ENCODE measurements around the gene TSPAN10. TPM values are rescaled to one million over a fixed set of nuclear protein-coding genes. Genes with fewer than 3 reads are reported as not detected.

Gene TSPAN10
- total and polyA plus RNA-seq, 2 of the 8 experiments (the other 6 are each of a cell fraction or from before 2014, with no cell fraction given): 0.99 to 1.1 TPM

GRCh38 chr17:81593105-81593871 lies 43.7 kb upstream of the TSPAN10 start:
- Histone ChIP-seq H3K27me3 (replicated peaks in 1 of 4; ENCODE audit: control insufficient read depth in 3 of 4, extremely low read depth in 1 of 4, insufficient read depth in 3 of 4, low read length in 3 of 4) (no peaks in the 10 kb centered on the region), H2BK120ac (replicated peaks; ENCODE audit: low read depth, low read length) (no peak overlapping the region), H3K36me3 (ENCODE audit: control insufficient read depth in 2 of 4, insufficient read depth in 4 of 4, low read length in 3 of 4) (peaks cover 17 to 63% (median 37%) of the 10 kb centered on the region in 4 experiments), H2BK12ac (ENCODE audit: low read depth, low read length) (no peak overlapping the region), H3K23ac (ENCODE audit: insufficient read length) (no peak overlapping the region), H2AK5ac (ENCODE audit: low read depth, low read length) (no peak overlapping the region), H2BK15ac (ENCODE audit: low read length) (no peak overlapping the region), H3K27ac (ENCODE audit: low read depth, low read length) (no peak overlapping the region), H3K4me3 (ENCODE audit: extremely low read depth in 1 of 4, insufficient read depth in 2 of 4, low read depth in 3 of 4, low read length in 4 of 4) (no peak overlapping the region), H4K91ac (replicated peaks; ENCODE audit: insufficient read length, low read length) (no peak overlapping the region), H3K9ac (replicated peaks in 1 of 4; ENCODE audit: extremely low read depth in 1 of 4, low read depth in 3 of 4, low read length in 3 of 4) (no peak overlapping the region), H4K20me1 (replicated peaks in 1 of 2; ENCODE audit: control insufficient read depth in 1 of 2, insufficient read depth in 2 of 2, low read length in 2 of 2) (peaks cover 0 to 2% of the 10 kb centered on the region in 2 experiments), H3K79me1 (ENCODE audit: low read depth, low read length) (peaks cover 2% of the 10 kb centered on the region; the same call in 1 of the 2 replicates), H3K23me2 (ENCODE audit: low read depth, low read length) (no peaks in the 10 kb centered on the region), H3K9me3 (ENCODE audit: insufficient read depth in 2 of 2, low read depth in 1 of 2, low read length in 1 of 2) (no peaks in the 10 kb centered on the region), H4K8ac (ENCODE audit: extremely low read depth, insufficient read depth, low read length) (no peak overlapping the region), H4K5ac (ENCODE audit: insufficient read length, low read depth, low read length) (no peak overlapping the region), H2BK5ac (ENCODE audit: low read depth, low read length) (no peak overlapping the region), H3K79me2 (ENCODE audit: control insufficient read depth in 1 of 2, insufficient read depth in 2 of 2, low read length in 2 of 2) (no peaks in the 10 kb centered on the region), H2BK20ac (ENCODE audit: low read length) (no peak overlapping the region), H3K56ac (replicated peaks; ENCODE audit: insufficient read length, low read depth, low read length) (no peak overlapping the region), H3K4ac (replicated peaks; ENCODE audit: insufficient read length, low read depth, low read length) (no peak overlapping the region), H3K18ac (ENCODE audit: extremely low read depth, low read length) (no peak overlapping the region), H2AFZ (ENCODE audit: low read length) (no peak overlapping the region), H3K4me2 (ENCODE audit: insufficient read depth in 1 of 2, low read depth in 2 of 2, low read length in 2 of 2) (no peak overlapping the region), H3K4me1 (replicated peaks in 1 of 4; ENCODE audit: control insufficient read depth in 3 of 4, insufficient read depth in 4 of 4, low read length in 3 of 4) (no peaks in the 10 kb centered on the region), H3K14ac (ENCODE audit: insufficient read length) (no peak overlapping the region)
- 92% methylated on average over 11 of the region's 11 CpGs; no CpG with 5 or more reads in 1 of the 2 experiments for WGBS, 2 experiments (ENCODE audit: extremely low coverage in 1 of 2, insufficient coverage in 1 of 2, insufficient read length in 1 of 2, insufficient replicate concordance in 2 of 2, low coverage in 1 of 2, low lambda C conversion rate in 2 of 2, missing lambda C conversion rate in 1 of 2)
- ChIA-PET POLR2A (ENCODE audit: partially characterized antibody) (interaction anchor here (0.9 to 4.5 kb wide), 3 partner anchors 10 to 60 kb away, joined by 3 to 14 read pairs (median 4); no protein-coding TSS in a partner anchor), CTCF (ENCODE audit: partially characterized antibody) (interaction anchor here (1.0 to 1.2 kb wide), 2 partner anchors 8 to 15 kb away, joined by 3 to 4 read pairs; no protein-coding TSS in a partner anchor)
- FAIRE-seq: no peak
- no peak for TF ChIP-seq CHD1 (IDR thresholded peaks at IDR 0.05; ENCODE audit: low read depth, low read length)
- TF ChIP-seq POLR2A (IDR thresholded peaks at IDR 0.05; ENCODE audit: control extremely low read depth in 1 of 2, low read depth in 2 of 2, low read length in 2 of 2): no peak
- TF ChIP-seq RFX5 (IDR thresholded peaks at IDR 0.05; ENCODE audit: borderline replicate concordance, low read depth, low read length): no peak
- TF ChIP-seq GABPA (IDR thresholded peaks at IDR 0.05; ENCODE audit: borderline replicate concordance, insufficient read depth, low read length): no peak
- no peak for TF ChIP-seq ATF3 (IDR thresholded peaks at IDR 0.05; ENCODE audit: insufficient read depth, low read depth, low read length)
- no peak for DNase-seq (ENCODE audit: low read depth in 1 of 2, low spot score in 2 of 2)

Data from H1 (cell line).